SK-N-SH (cell line): ENCODE results near the gene CCDC88B. TPM values are rescaled to one million over a fixed set of nuclear protein-coding genes. Genes with fewer than 3 reads are reported as not detected.

ENCODE experiments used
- CTCF ChIA-PET: fragments of 300-600, 350-600 bp; formaldehyde crosslinking; extraction: SDS; loops from one replicate; lab custom pipeline; 2021; lab: Yijun Ruan, JAX
- POLR2A ChIA-PET: fragments of 350-600 bp; sonication (Branson Sonifier 250); formaldehyde crosslinking; extraction: SDS; loops from one replicate; lab custom pipeline; 2020; ENCODE audit warnings: antibody characterized with exemption, inconsistent platforms; lab: Yijun Ruan, JAX
- DNase-seq: peaks from one replicate; pipeline ENCODE4 v3.0.0; 2012
- H2AFZ ChIP-seq: fragments of 200-600 bp; sonication (generic); 2 replicates; pipeline ENCODE4 v1.8.1; 2016; ENCODE audit warnings: antibody characterized with exemption, mild to moderate bottlenecking, low read depth
- H3F3A ChIP-seq: fragments of 200-600 bp; sonication (generic); replicated peaks from 2 replicates; pipeline ENCODE3; 2016; ENCODE audit warnings: antibody characterized with exemption, mild to moderate bottlenecking; ENCODE audit not compliant: insufficient read depth
- H3K27ac ChIP-seq, 2 experiments: fragments of 200-500 bp in 1 of 2; fragments of 200-600 bp in 1 of 2; sonication (Bioruptor generic) in 1 of 2; sonication (generic), shearing (Covaris generic) in 1 of 2; 2 replicates each; pipeline versions ENCODE4 v1.5.1 to v1.6.1; 2014 to 2016; ENCODE audit warnings: low read depth in 2 of 2, inconsistent platforms in 1 of 2, low read length in 1 of 2, mild to moderate bottlenecking in 1 of 2, mixed read lengths in 1 of 2
- H3K27me3 ChIP-seq: fragments of 200-600 bp; sonication (generic), shearing (Covaris generic); 2 replicates; pipeline ENCODE4 v1.6.1; 2016; ENCODE audit warnings: mixed run types; ENCODE audit not compliant: insufficient read depth
- H3K36me3 ChIP-seq, 2 experiments: fragments of 200-500 bp in 1 of 2; fragments of 200-600 bp in 1 of 2; sonication (Bioruptor generic) in 1 of 2; sonication (generic) in 1 of 2; replicated peaks in 1 of 2; 2 replicates each; pipeline versions ENCODE3 to v1.5.1; 2014 to 2016; ENCODE audit warnings: low read length in 1 of 2, mild to moderate bottlenecking in 1 of 2; ENCODE audit not compliant: insufficient read depth in 2 of 2, control insufficient read depth in 1 of 2
- H3K4me1 ChIP-seq, 2 experiments: fragments of 200-500 bp in 1 of 2; fragments of 200-600 bp in 1 of 2; sonication (Bioruptor generic) in 1 of 2; sonication (generic), shearing (Covaris generic) in 1 of 2; 2 replicates each; pipeline versions ENCODE4 v1.5.1 to v1.6.1; 2014 to 2016; ENCODE audit warnings: low read depth in 1 of 2, low read length in 1 of 2, mixed run types in 1 of 2; ENCODE audit not compliant: insufficient read depth in 2 of 2, control insufficient read depth in 1 of 2
- H3K4me2 ChIP-seq: fragments of 200-600 bp; sonication (generic), shearing (Covaris generic); 2 replicates; pipeline ENCODE4 v1.6.1; 2017; ENCODE audit warnings: mixed run types
- H3K4me3 ChIP-seq, 2 experiments: fragments of 200-500 bp in 1 of 2; fragments of 200-600 bp in 1 of 2; sonication (Bioruptor generic) in 1 of 2; sonication (generic), shearing (Covaris generic) in 1 of 2; 2 replicates each; pipeline versions ENCODE4 v1.5.1 to v1.8.1; 2014 to 2016; ENCODE audit warnings: low read depth in 2 of 2, inconsistent platforms in 1 of 2, low read length in 1 of 2, mild to moderate bottlenecking in 1 of 2, mixed read lengths in 1 of 2, moderate library complexity in 1 of 2
- H3K79me2 ChIP-seq: fragments of 200-600 bp; sonication (generic); 2 replicates; pipeline ENCODE4 v1.8.1; 2017; ENCODE audit warnings: mild to moderate bottlenecking; ENCODE audit not compliant: insufficient read depth
- H3K9ac ChIP-seq: fragments of 200-600 bp; sonication (generic); 2 replicates; pipeline ENCODE4 v1.6.1; 2017; ENCODE audit warnings: mixed run types
- H3K9me2 ChIP-seq: fragments of 200-600 bp; sonication (generic); 2 replicates; pipeline ENCODE4 v1.6.1; 2017; ENCODE audit warnings: mixed run types
- H3K9me3 ChIP-seq: fragments of 200-600 bp; sonication (generic); 2 replicates; pipeline ENCODE4 v1.6.1; 2017; ENCODE audit warnings: mixed run types, mild to moderate bottlenecking, moderate library complexity
- H4K20me1 ChIP-seq: fragments of 200-600 bp; sonication (generic); 2 replicates; pipeline ENCODE4 v1.6.1; 2017; ENCODE audit warnings: mild to moderate bottlenecking, mixed run types; ENCODE audit not compliant: insufficient read depth
- EP300 ChIP-seq, 2 experiments: IDR thresholded peaks; 2 replicates each; pipeline versions ENCODE4 v1.4.0 to v1.6.1; 2012; ENCODE audit warnings: borderline replicate concordance in 1 of 2, low read depth in 1 of 2, low read length in 1 of 2
- FOXJ3 ChIP-seq: sonication (generic); formaldehyde crosslinking; IDR thresholded peaks from 2 replicates; pipeline ENCODE4 v1.5.1; 2020; ENCODE audit warnings: mild to moderate bottlenecking, missing genetic modification reagents
- FOXM1 ChIP-seq: IDR thresholded peaks from 2 replicates; pipeline ENCODE4 v1.4.0; 2012; ENCODE audit warnings: low read depth, mild to moderate bottlenecking
- GATA2 ChIP-seq: sonication (generic); formaldehyde crosslinking; IDR thresholded peaks from 2 replicates; pipeline ENCODE4 v1.5.0; 2020; ENCODE audit warnings: mild to moderate bottlenecking, missing genetic modification reagents
- JUND ChIP-seq: IDR thresholded peaks from 2 replicates; pipeline ENCODE4 v1.4.0; 2012
- MEF2A ChIP-seq: IDR thresholded peaks from 2 replicates; pipeline ENCODE4 v1.4.0; 2012; ENCODE audit warnings: low read depth, borderline replicate concordance
- NFIC ChIP-seq: IDR thresholded peaks from 2 replicates; pipeline ENCODE4 v1.4.0; 2012; ENCODE audit warnings: borderline replicate concordance
- NRF1 ChIP-seq: IDR thresholded peaks from 2 replicates; pipeline ENCODE4 v1.6.1; 2012; ENCODE audit warnings: low read depth, mild to moderate bottlenecking, low read length
- PBX3 ChIP-seq: IDR thresholded peaks from 2 replicates; pipeline ENCODE4; 2012
- RCOR1 ChIP-seq: fragments of 150-350 bp; IDR thresholded peaks from 2 replicates; pipeline ENCODE4 v1.6.1; 2017; ENCODE audit warnings: antibody characterized with exemption, low read length
- RFX5 ChIP-seq: IDR thresholded peaks from 2 replicates; pipeline ENCODE4 v1.6.1; 2012; ENCODE audit warnings: mild to moderate bottlenecking, improper control_type of control experiment, low read length
- RXRA ChIP-seq: IDR thresholded peaks from 2 replicates; pipeline ENCODE4 v1.4.0; 2012; ENCODE audit warnings: low read depth, mild to moderate bottlenecking, borderline replicate concordance
- SIN3A ChIP-seq: IDR thresholded peaks from 2 replicates; pipeline ENCODE4 v1.6.1; 2012; ENCODE audit warnings: low read depth, mild to moderate bottlenecking, low read length, moderate library complexity, borderline replicate concordance
- TAF1 ChIP-seq: IDR thresholded peaks from 2 replicates; pipeline ENCODE4 v1.6.1; 2012; ENCODE audit warnings: low read depth, mild to moderate bottlenecking, low read length, moderate library complexity, borderline replicate concordance
- TCF12 ChIP-seq: IDR thresholded peaks from 2 replicates; pipeline ENCODE4 v1.4.0; 2012
- TEAD4 ChIP-seq: IDR thresholded peaks from 2 replicates; pipeline ENCODE4 v1.4.0; 2012; ENCODE audit warnings: mild to moderate bottlenecking, borderline replicate concordance; ENCODE audit not compliant: insufficient read depth
- USF1 ChIP-seq: IDR thresholded peaks from 2 replicates; pipeline ENCODE4 v1.4.0; 2012; ENCODE audit warnings: low read depth, borderline replicate concordance
- USF2 ChIP-seq: fragments of 150-350 bp; IDR thresholded peaks from 2 replicates; pipeline ENCODE4 v1.6.1; 2017; ENCODE audit warnings: antibody characterized with exemption, low read length, low read depth, borderline replicate concordance
- ZBTB33 ChIP-seq: IDR thresholded peaks from 2 replicates; pipeline ENCODE4 v1.4.0; 2012; ENCODE audit warnings: low read depth, borderline replicate concordance
- WGBS: methylation state at CpG from one replicate; pipeline ENCODE4 v1.1.6; 2017; ENCODE audit warnings: low lambda C conversion rate; 5-methylcytosine and 5-hydroxymethylcytosine counted together
- polyA plus RNA-seq, 3 experiments: library from polyadenylated mRNA; depleted of rRNA; stranded (reverse); fragments of >200 nt; gene quantifications; 2 replicates each; pipeline ENCODE4 v1.2.3, GENCODE V29; 2012

The CCDC88B gene
- polyA plus RNA-seq, 1 of the 3 experiments (the other 2 are of a cell fraction), result 3.4 TPM

- POLR2A ChIA-PET, result no interaction called here
- Histone ChIP-seq H3K9me3 (no peaks in the 10 kb centered on the region), H3K4me1 (no peaks in the 10 kb centered on the region; a peak in 1 of 4 replicates), H3K79me2 (no peaks in the 10 kb centered on the region), H2AFZ (no peak overlapping the region), H3K36me3 (no peaks in the 10 kb centered on the region), H3K9ac (no peak overlapping the region), H3F3A (no peaks in the 10 kb centered on the region), H3K27me3 (no peaks in the 10 kb centered on the region), H3K4me2 (no peak overlapping the region), H3K27ac (no peak overlapping the region), H3K4me3 (no peak overlapping the region), H4K20me1 (no peaks in the 10 kb centered on the region), H3K9me2 (no peaks in the 10 kb centered on the region)
- CTCF ChIA-PET, result interaction anchor here (0.7 to 1.7 kb wide), 3 partner anchors 17 to 205 kb away, joined by 3 to 5 read pairs (median 4); no protein-coding TSS in a partner anchor
- TF ChIP-seq EP300 (IDR thresholded peaks at IDR 0.05; ENCODE audit: borderline replicate concordance in 1 of 2, low read depth in 1 of 2, low read length in 1 of 2) (no peak), PBX3 (no peak), TCF12 (no peak), FOXJ3 (CRISPR knock-in tag) (no peak)
- peak; percentile 60 for DNase-seq
- WGBS, result 85% methylated on average over 9 of the region's 14 CpGs
Observed at GRCh38 chr11:64348383-64349024, 8.5 kb downstream of the CCDC88B start.

GRCh38 chr11:64349025-64349387 lies 9.0 kb downstream of the CCDC88B start:
- H3K9ac ChIP-seq, result no peak overlapping the region
- no peaks in the 10 kb centered on the region for H3K79me2 ChIP-seq
- H2AFZ ChIP-seq, result no peak overlapping the region
- no peaks in the 10 kb centered on the region for H4K20me1 ChIP-seq
- TF ChIP-seq TAF1 (no peak), RCOR1 (no peak), GATA2 (no peak), TCF12 (no peak), JUND (no peak), SIN3A (no peak), RFX5 (no peak), RXRA (no peak), ZBTB33 (no peak), NRF1 (no peak), TEAD4 (no peak), USF1 (no peak), USF2 (no peak), FOXM1 (no peak), MEF2A (no peak), NFIC (no peak)
- no peaks in the 10 kb centered on the region for H3F3A ChIP-seq
- no peak for DNase-seq
- no peaks in the 10 kb centered on the region; a peak in 1 of 4 replicates for H3K4me1 ChIP-seq
- CTCF ChIA-PET, result interaction anchor here (0.7 to 1.7 kb wide), 4 partner anchors 17 to 205 kb away, joined by 3 to 5 read pairs (median 4); no protein-coding TSS in a partner anchor
- 88% methylated on average over 7 of the region's 7 CpGs for WGBS
- no peaks in the 10 kb centered on the region for H3K36me3 ChIP-seq
- POLR2A ChIA-PET, result no interaction called here
- H3K9me2 ChIP-seq, result no peaks in the 10 kb centered on the region
- no peak overlapping the region for H3K27ac ChIP-seq
- no peaks in the 10 kb centered on the region for H3K27me3 ChIP-seq
- no peak overlapping the region for H3K4me3 ChIP-seq
- no peaks in the 10 kb centered on the region for H3K9me3 ChIP-seq
- no peak overlapping the region for H3K4me2 ChIP-seq
